ENCODE measurements around the gene HIRIP3.

Gene HIRIP3

GRCh38 chr16:29977063-29977825 lies 18.2 kb downstream of the HIRIP3 start:
- no peak for TF ChIP-seq MAX (IDR thresholded peaks at IDR 0.05)
- no peak for TF ChIP-seq REST (IDR thresholded peaks at IDR 0.05; ENCODE audit: low read depth)
- TF ChIP-seq TEAD4 (IDR thresholded peaks at IDR 0.05), result no peak
- no peak for TF ChIP-seq ZBTB7A (IDR thresholded peaks at IDR 0.05; ENCODE audit: low read depth)
- no peak for TF ChIP-seq CREB1 (IDR thresholded peaks at IDR 0.05; ENCODE audit: low read depth)
- TF ChIP-seq CEBPB (IDR thresholded peaks at IDR 0.05), result no peak
- no peak for TF ChIP-seq TCF12 (IDR thresholded peaks at IDR 0.05; ENCODE audit: low read depth)
- no peak for TF ChIP-seq RAD21 (IDR thresholded peaks at IDR 0.05; ENCODE audit: low read depth)
- TF ChIP-seq EGR1 (IDR thresholded peaks at IDR 0.05), result no peak
- TF ChIP-seq YY1 (IDR thresholded peaks at IDR 0.05; ENCODE audit: low read depth), result no peak
- TF ChIP-seq USF1 (IDR thresholded peaks at IDR 0.05), result no peak
- TF ChIP-seq FOXM1 (IDR thresholded peaks at IDR 0.05; ENCODE audit: borderline replicate concordance, low read depth), result no peak
- no peak for TF ChIP-seq NFIC (IDR thresholded peaks at IDR 0.05)

- no peak for TF ChIP-seq USF1 (IDR thresholded peaks at IDR 0.05)
- no peak for TF ChIP-seq FOXM1 (IDR thresholded peaks at IDR 0.05; ENCODE audit: borderline replicate concordance, low read depth)
- TF ChIP-seq CREB1 (IDR thresholded peaks at IDR 0.05; ENCODE audit: low read depth), result no peak
- TF ChIP-seq ZBTB7A (IDR thresholded peaks at IDR 0.05; ENCODE audit: low read depth), result no peak
- no peak for TF ChIP-seq EGR1 (IDR thresholded peaks at IDR 0.05)
- no peak for TF ChIP-seq RAD21 (IDR thresholded peaks at IDR 0.05; ENCODE audit: low read depth)
These were observed 19.5 kb downstream of the HIRIP3 start for GRCh38 chr16:29975811-29976511.

DNA sequence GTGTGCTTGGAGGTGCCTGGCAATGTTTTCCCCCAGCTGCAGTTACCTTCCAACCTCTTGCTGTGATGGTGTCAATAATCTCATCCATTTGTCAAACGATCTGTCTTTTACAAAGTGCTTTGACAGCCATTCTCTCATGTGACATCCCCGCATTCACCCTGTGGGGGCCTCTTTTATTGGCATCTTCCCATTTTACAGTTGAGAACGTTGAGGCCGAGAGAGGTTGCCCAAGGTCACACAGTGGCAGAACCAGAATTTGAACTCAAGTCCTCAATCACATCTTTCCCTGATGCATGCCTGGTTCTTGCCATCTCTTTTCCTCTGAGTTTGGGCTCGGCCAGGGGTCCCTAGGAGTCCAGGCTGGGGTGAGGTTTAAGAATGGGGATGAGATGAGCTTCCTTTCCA lies 20.3 kb downstream of the HIRIP3 start:
- no peak for TF ChIP-seq ZBTB7A (IDR thresholded peaks at IDR 0.05; ENCODE audit: low read depth)
- no peak for TF ChIP-seq EGR1 (IDR thresholded peaks at IDR 0.05)
- TF ChIP-seq REST (IDR thresholded peaks at IDR 0.05; ENCODE audit: low read depth), result no peak
- TF ChIP-seq FOXM1 (IDR thresholded peaks at IDR 0.05; ENCODE audit: borderline replicate concordance, low read depth), result no peak
- no peak for TF ChIP-seq CREB1 (IDR thresholded peaks at IDR 0.05; ENCODE audit: low read depth)
- no peak for TF ChIP-seq YY1 (IDR thresholded peaks at IDR 0.05; ENCODE audit: low read depth)

- no peak; the same call in 1 of the 2 replicates for TF ChIP-seq ZBTB7A (IDR thresholded peaks at IDR 0.05; ENCODE audit: low read depth)
- TF ChIP-seq EGR1 (IDR thresholded peaks at IDR 0.05), result no peak
- no peak for TF ChIP-seq EP300 (IDR thresholded peaks at IDR 0.05; ENCODE audit: borderline replicate concordance)
- TF ChIP-seq MAX (IDR thresholded peaks at IDR 0.05), result no peak
- TF ChIP-seq FOXM1 (IDR thresholded peaks at IDR 0.05; ENCODE audit: borderline replicate concordance, low read depth), result no peak
- TF ChIP-seq TCF12 (IDR thresholded peaks at IDR 0.05; ENCODE audit: low read depth), result no peak
- no peak for TF ChIP-seq USF1 (IDR thresholded peaks at IDR 0.05)
- TF ChIP-seq TAF1 (IDR thresholded peaks at IDR 0.05; ENCODE audit: low read depth), result no peak
- no peak for TF ChIP-seq NFIC (IDR thresholded peaks at IDR 0.05)
- TF ChIP-seq REST (IDR thresholded peaks at IDR 0.05; ENCODE audit: low read depth), result no peak
- TF ChIP-seq YY1 (IDR thresholded peaks at IDR 0.05; ENCODE audit: low read depth), result no peak
- TF ChIP-seq RAD21 (IDR thresholded peaks at IDR 0.05; ENCODE audit: low read depth), result no peak
- no peak for TF ChIP-seq CEBPB (IDR thresholded peaks at IDR 0.05)
- TF ChIP-seq TEAD4 (IDR thresholded peaks at IDR 0.05), result no peak
These were observed 20.9 kb downstream of the HIRIP3 start for GRCh38 chr16:29974291-29975133.
